ENCODE measurements around the gene METTL16.

METTL16 gene

DNA sequence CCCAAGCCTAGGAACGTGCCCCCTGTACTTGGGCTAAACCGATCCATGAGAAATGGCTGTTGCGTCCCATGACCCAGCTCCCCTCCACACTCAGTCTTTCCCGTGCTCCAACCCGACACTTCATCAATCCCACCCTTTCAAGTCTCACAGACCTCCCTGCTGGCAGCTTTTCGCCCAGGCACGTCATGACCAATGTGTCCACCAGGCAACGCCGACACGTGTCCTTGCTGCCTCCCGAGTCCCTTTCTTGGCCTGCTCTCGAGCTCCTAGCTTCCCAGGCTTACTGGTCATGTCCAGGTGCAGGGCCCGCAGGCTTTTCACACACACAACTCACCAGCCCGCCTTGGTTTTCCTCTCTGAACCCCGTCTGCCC is 123.0 kb downstream of the METTL16 start:
- DNase-seq (ENCODE audit: low read depth): no peak
- H3K4me3 ChIP-seq (ENCODE audit: control insufficient read depth, low read depth, low read length): no peak overlapping the region
- TF ChIP-seq, protein P1, sequence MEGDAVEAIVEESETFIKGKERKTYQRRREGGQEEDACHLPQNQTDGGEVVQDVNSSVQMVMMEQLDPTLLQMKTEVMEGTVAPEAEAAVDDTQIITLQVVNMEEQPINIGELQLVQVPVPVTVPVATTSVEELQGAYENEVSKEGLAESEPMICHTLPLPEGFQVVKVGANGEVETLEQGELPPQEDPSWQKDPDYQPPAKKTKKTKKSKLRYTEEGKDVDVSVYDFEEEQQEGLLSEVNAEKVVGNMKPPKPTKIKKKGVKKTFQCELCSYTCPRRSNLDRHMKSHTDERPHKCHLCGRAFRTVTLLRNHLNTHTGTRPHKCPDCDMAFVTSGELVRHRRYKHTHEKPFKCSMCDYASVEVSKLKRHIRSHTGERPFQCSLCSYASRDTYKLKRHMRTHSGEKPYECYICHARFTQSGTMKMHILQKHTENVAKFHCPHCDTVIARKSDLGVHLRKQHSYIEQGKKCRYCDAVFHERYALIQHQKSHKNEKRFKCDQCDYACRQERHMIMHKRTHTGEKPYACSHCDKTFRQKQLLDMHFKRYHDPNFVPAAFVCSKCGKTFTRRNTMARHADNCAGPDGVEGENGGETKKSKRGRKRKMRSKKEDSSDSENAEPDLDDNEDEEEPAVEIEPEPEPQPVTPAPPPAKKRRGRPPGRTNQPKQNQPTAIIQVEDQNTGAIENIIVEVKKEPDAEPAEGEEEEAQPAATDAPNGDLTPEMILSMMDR (IDR thresholded peaks at IDR 0.05; ENCODE audit: control insufficient read depth, insufficient read depth, low read depth, low read length, missing control alignments): no peak

DNA sequence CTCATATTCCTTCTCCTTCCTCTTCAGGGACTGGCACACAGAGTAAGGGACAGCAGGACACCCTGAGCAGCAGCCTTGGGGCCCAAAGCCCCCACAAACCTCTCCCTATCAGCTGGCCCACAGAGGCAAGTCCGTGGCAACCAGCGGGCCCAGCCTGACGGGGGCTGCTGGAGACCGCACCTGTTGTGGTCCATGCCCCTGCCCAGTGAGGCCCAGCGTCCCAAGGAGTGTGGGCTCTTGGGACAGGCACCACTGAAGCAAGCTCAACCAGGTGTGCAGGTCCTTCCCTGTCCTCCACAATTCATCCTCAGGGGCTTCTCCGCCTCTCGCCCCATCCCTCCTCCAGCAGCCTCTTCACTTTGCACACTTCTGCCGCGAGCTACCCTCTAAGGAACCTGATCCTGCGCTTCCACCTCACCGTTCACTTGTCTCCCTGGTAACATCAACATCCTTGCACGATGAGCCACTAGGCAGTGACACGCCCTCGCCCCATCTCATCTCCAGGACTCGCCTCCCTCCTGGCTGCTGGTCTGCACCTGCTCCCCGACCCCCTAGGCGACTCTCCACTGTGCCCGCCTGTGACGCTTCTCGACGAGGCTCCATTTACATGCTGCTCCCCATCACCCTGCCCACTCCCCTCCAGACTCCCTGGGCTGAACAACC is 123.5 kb downstream of the METTL16 start:
- no peak overlapping the region for H3K4me3 ChIP-seq (ENCODE audit: control insufficient read depth, low read depth, low read length)
- no peak for DNase-seq (ENCODE audit: low read depth)
- TF ChIP-seq, protein P1 (IDR thresholded peaks at IDR 0.05; ENCODE audit: control insufficient read depth, insufficient read depth, low read depth, low read length, missing control alignments): no peak

DNA sequence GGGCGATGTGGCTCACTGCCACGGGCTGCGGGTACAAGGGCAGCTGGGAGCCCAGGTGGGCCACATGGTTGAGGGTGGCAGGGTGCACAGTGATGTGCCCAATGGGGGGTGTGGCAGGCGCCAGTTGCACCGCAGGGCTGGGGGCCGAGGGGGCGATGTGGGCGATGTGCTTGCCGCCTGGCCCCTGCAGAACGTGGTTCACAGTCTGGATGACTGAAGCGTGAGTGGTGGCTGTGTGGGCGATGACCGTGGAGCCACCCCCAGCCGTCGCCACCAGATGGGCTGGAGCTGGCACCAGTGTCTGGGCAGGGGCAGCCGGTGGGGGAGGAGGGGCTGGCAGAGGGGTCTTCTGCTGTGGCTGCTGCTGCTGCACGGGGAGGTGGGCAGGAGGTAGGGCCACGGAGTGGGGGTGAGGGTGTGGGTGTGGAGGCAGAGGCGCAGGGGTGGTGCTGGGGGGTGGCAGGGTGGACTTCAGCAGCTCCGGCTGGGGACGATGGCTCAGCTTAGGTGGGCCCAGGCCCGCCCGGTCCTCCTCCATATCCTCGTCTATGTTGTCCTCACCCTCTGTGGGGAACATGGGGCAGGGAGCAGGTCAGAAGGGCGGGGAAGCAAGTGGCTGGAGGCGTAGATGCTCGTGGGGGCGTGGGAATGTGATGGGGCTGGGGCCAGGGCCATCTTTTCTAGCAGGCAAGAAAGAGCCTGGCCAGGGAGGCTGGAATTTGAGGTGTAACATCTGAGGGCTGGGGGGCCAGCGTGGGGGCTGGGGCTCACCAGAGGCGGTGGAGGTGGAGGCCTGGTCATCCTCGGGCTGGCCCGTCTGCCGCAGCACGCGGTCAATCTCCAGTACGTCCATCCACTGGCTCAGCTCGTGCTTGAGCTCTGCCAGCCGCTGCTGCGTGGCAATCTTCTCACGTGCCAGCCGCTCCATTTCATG is 124.3 kb downstream of the METTL16 start:
- DNase-seq (ENCODE audit: low read depth): no peak
- no peak overlapping the region for H3K4me3 ChIP-seq (ENCODE audit: control insufficient read depth, low read depth, low read length)
- TF ChIP-seq, protein P1 (IDR thresholded peaks at IDR 0.05; ENCODE audit: control insufficient read depth, insufficient read depth, low read depth, low read length, missing control alignments): no peak

DNA sequence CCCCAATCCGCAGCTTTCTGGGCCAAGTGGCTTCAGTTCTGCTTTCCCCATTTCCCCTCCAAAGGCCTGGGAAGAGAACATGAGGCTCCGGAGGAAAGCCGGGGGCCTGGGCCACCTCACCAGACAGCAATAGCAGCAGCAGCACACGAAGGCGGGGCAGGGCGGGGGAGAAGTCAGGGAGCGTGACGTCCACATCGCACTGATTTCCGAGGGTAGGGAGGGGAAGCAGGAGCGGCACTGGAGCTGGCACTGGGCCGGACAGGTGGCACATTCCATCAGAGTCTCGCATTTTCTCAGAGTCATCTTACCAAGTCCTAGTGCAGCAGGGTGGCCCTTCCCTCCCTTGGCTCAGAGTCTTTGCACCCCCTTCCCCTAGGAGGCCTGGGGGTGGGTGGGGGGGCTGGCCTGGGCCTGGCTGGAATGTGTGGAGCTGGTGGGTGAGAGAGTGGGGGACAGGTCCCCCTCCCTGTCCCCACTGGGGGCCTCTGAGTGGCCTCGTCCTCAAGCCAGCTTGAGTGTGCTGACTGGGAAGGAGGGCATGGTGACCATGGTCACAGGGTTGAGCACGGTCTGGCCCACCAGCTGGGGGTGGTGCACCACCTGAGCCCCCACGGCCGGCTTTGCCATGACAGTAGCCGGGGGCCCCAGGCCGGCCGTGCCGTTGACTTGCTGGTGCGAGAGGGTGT is 125.1 kb downstream of the METTL16 start:
- no peak for DNase-seq (ENCODE audit: low read depth)
- TF ChIP-seq, protein P1 (IDR thresholded peaks at IDR 0.05; ENCODE audit: control insufficient read depth, insufficient read depth, low read depth, low read length, missing control alignments): no peak

DNA sequence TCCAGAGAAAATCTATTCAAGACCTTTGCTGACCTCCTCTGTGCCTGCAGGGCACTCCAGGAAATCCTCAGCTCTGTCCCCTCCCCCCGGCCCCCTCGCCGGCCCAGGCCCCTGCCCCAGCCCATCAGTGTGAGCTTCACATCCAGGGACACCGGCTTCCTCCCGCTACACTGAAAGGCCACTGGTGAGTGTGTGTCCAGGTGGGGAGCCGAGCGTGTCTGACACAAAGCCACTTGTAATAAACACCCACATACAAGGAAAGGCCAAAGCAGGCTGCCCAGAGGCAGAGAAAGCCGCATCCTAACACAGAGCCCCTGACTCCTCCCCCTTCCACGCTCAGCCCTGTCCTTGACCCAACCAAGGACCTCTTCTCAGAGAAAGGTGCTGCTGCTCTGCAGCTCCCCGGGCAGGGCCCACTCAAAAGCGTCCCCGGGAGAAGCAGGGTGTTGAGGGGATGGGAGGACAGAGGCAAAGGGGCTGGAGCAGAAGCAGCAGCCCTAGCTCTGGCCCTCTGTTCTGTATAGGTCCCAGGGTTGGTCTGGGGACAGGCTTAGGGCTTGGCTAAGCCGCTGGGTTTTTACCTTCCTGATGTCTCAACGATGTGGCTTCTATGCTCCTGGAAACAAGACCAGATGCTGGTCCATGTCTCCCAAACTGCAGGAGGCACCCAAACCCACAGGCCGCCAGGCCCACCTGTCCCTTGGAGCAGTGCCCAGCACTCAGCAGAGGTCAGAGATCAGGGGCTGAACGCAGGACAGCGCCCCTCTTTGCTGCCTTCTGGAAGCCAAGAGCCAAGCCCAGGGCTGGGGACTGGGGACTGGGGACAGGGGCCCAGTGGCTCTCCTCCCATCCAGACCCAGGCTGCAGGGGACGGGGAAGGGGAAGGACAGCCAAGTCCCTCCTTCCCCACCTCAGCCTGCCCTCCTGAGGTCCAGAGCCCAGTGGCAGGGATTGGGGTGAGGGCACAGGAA is 126.2 kb downstream of the METTL16 start:
- no peak for DNase-seq (ENCODE audit: low read depth)
- no peak overlapping the region for H3K4me3 ChIP-seq (ENCODE audit: control insufficient read depth, low read depth, low read length)
- TF ChIP-seq, protein P1 (IDR thresholded peaks at IDR 0.05; ENCODE audit: control insufficient read depth, insufficient read depth, low read depth, low read length, missing control alignments): no peak

More for the DNA sequence above, 125.1 kb downstream of the METTL16 start:
- H3K4me3 ChIP-seq (ENCODE audit: control insufficient read depth, low read depth, low read length): no peak overlapping the region

Data from AG09309 (cell line).